GM12873 (cell line): ENCODE data around the gene NLRC3.

Source experiments
- CTCF ChIP-seq: IDR thresholded peaks from 2 replicates; pipeline ENCODE4 v1.5.1; 2012; ENCODE audit warnings: low read depth, mild to moderate bottlenecking, moderate library complexity, low read length, control low read depth; ENCODE audit not compliant: insufficient read depth; ENCODE audit errors: missing control alignments

Gene NLRC3

GRCh38 chr16:3518292-3518985 is 58.8 kb downstream of the NLRC3 start:
- TF ChIP-seq CTCF = no peak

GRCh38 chr16:3515897-3516296 is 61.3 kb downstream of the NLRC3 start:
- no peak for TF ChIP-seq CTCF

DNA sequence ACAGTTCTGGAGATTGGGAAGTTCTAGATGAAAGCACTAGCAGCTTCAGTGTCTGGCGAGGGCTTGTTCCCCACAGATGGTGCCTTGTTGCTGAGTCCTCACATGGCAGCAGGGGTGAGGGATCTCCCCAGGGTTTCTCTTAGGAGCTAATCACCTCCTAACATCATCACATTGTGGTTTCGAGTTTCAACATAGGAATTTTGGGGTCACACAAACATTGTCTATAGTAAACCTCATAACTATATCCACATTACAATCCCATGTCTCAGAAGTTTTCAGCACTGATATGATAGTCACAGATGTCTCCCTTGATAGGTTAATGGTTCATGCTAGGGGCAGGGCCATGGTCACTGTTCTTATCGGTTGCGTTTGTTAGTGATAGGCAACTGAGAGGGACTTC is 62.6 kb downstream of the NLRC3 start:
- TF ChIP-seq CTCF = no peak

- TF ChIP-seq CTCF = no peak
Measured at GRCh38 chr16:3513892-3514583, 63.2 kb downstream of the NLRC3 start.

- no peak for TF ChIP-seq CTCF
Measured at GRCh38 chr16:3511286-3512180, 65.7 kb downstream of the NLRC3 start.

DNA sequence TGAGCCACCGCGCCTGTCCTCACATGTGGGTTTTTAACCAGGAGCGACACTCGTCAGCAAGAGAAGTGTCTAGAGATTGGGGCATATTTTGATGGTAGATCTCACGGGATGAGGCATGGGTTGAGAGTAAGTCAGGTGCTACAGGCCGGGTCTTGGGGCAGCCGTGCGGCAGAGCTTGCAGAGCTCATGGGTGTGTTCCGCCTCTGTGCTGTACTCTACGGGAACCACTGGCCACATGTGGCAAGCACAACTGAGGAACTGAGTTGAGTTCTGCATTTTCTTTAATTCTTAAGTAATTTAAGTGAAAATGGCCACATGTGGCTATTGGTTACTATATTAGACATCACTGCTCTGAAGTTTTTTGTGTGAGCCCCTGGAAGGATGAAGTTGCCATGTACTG is 66.8 kb downstream of the NLRC3 start:
- no peak for TF ChIP-seq CTCF

GRCh38 chr16:3509470-3509928 is 67.7 kb downstream of the NLRC3 start:
- no peak for TF ChIP-seq CTCF
